Calu3 (cell line): ENCODE results near the gene FAM114A1. TPM values are rescaled to one million over a fixed set of nuclear protein-coding genes. Genes with fewer than 3 reads are reported as not detected.
"Not testable (repeated sequence)": the region's sequence is repeated elsewhere in the genome, so short reads cannot be mapped to it uniquely, and the experiment has no call there.

Experiments
- BruUV-seq: library from RNA; stranded (reverse); fragments of 400-500 nt; replicated peaks from 2 replicates; lab custom pipeline; 2021; lab: Mats Ljungman, UMichigan
- CTCF ChIA-PET: fragments of 300-600 bp; sonication (Branson Sonifier 250); formaldehyde crosslinking; loops from one replicate; lab custom pipeline; 2022; ENCODE audit warnings: antibody characterized with exemption; lab: Charles Lee
- DNase-seq: peaks from one replicate; pipeline ENCODE4 v3.0.0; 2022
- H3K27ac Mint-ChIP-seq: one replicate; pipeline ENCODE4 v1.8.0; 2022; ENCODE audit warnings: mixed read lengths; ENCODE audit not compliant: unreplicated experiment
- H3K27me3 Mint-ChIP-seq: one replicate; pipeline ENCODE4 v1.8.0; 2022; ENCODE audit warnings: mixed read lengths; ENCODE audit not compliant: unreplicated experiment
- H3K36me3 Mint-ChIP-seq: one replicate; pipeline ENCODE4 v1.8.0; 2022; ENCODE audit warnings: mild to moderate bottlenecking, moderate library complexity, mixed read lengths; ENCODE audit not compliant: insufficient read depth, unreplicated experiment
- H3K4me1 Mint-ChIP-seq: one replicate; pipeline ENCODE4 v1.8.0; 2022; ENCODE audit warnings: mild to moderate bottlenecking, low read depth, mixed read lengths; ENCODE audit not compliant: unreplicated experiment
- H3K4me3 Mint-ChIP-seq: one replicate; pipeline ENCODE4 v1.8.0; 2022; ENCODE audit warnings: mild to moderate bottlenecking, low read depth, moderate library complexity, mixed read lengths; ENCODE audit not compliant: unreplicated experiment
- H3K9me3 Mint-ChIP-seq: one replicate; pipeline ENCODE4 v1.8.0; 2022; ENCODE audit warnings: low read depth, mixed read lengths; ENCODE audit not compliant: unreplicated experiment
- CTCF ChIP-seq: fragments of 200-600 bp; IDR thresholded peaks from one replicate; pipeline ENCODE4 v1.8.0; 2022; ENCODE audit warnings: antibody characterized with exemption; ENCODE audit not compliant: unreplicated experiment
- intact Hi-C: fragments of 100-400 bp; cut with micrococcal nuclease; formaldehyde crosslinking; loops from one replicate; pipeline ENCODE4 v1.10.0; 2022; ENCODE audit not compliant: unreplicated experiment
- total RNA-seq: library from RNA; stranded (reverse); gene quantifications from 2 replicates; pipeline ENCODE4 v1.2.3, GENCODE V29; 2022

Gene FAM114A1
- total RNA-seq, 1 experiment from 2014 or later = 22.1 TPM

GRCh38 chr4:38907696-38908270 lies 40.2 kb downstream of the FAM114A1 start:
- no peak for TF ChIP-seq CTCF
- peaks cover 5% of the 10 kb centered on the region for H3K36me3 Mint-ChIP-seq
- no peak for DNase-seq
- no peaks in the 10 kb centered on the region for H3K9me3 Mint-ChIP-seq
- no peak overlapping the region for H3K4me3 Mint-ChIP-seq
- intact Hi-C loops = no loop called here
- H3K27ac Mint-ChIP-seq = no peak overlapping the region
- CTCF ChIA-PET = no interaction called here
- BruUV-seq = no TSS peak
- H3K4me1 Mint-ChIP-seq = peaks cover 12% of the 10 kb centered on the region
- no peaks in the 10 kb centered on the region for H3K27me3 Mint-ChIP-seq

- no peak for TF ChIP-seq CTCF
- Mint-ChIP-seq H3K36me3 (peaks cover 5% of the 10 kb centered on the region), H3K27ac (no peak overlapping the region), H3K4me1 (peaks cover 11% of the 10 kb centered on the region), H3K4me3 (no peak overlapping the region), H3K27me3 (no peaks in the 10 kb centered on the region), H3K9me3 (no peaks in the 10 kb centered on the region)
- BruUV-seq = no TSS peak
- CTCF ChIA-PET = no interaction called here
- no peak for DNase-seq
- intact Hi-C loops = no loop called here
Observed at GRCh38 chr4:38909015-38909414, 41.4 kb downstream of the FAM114A1 start.

- intact Hi-C loops = no loop called here
- H3K9me3 Mint-ChIP-seq = no peaks in the 10 kb centered on the region
- no peak overlapping the region for H3K4me3 Mint-ChIP-seq
- no peaks in the 10 kb centered on the region for H3K4me1 Mint-ChIP-seq
- H3K27me3 Mint-ChIP-seq = no peaks in the 10 kb centered on the region
- CTCF ChIA-PET = no interaction called here
- no TSS peak for BruUV-seq
- H3K36me3 Mint-ChIP-seq = peaks cover 5% of the 10 kb centered on the region
- DNase-seq = no peak
- H3K27ac Mint-ChIP-seq = no peak overlapping the region
- TF ChIP-seq CTCF = no peak
Observed at GRCh38 chr4:38911257-38911656, 43.7 kb downstream of the FAM114A1 start.

GRCh38 chr4:38914854-38915253 lies 47.2 kb downstream of the FAM114A1 start:
- no TSS peak for BruUV-seq
- Mint-ChIP-seq H3K4me1 (no peaks in the 10 kb centered on the region), H3K27me3 (no peaks in the 10 kb centered on the region), H3K4me3 (no peak overlapping the region), H3K9me3 (no peaks in the 10 kb centered on the region), H3K36me3 (no peaks in the 10 kb centered on the region), H3K27ac (no peak overlapping the region)
- intact Hi-C loops = no loop called here
- TF ChIP-seq CTCF = no peak
- CTCF ChIA-PET = no interaction called here
- no peak for DNase-seq

GRCh38 chr4:38916267-38916666 lies 48.7 kb downstream of the FAM114A1 start:
- intact Hi-C loops, H3K9me3 Mint-ChIP-seq, H3K27ac Mint-ChIP-seq, H3K4me3 Mint-ChIP-seq, H3K4me1 Mint-ChIP-seq, H3K36me3 Mint-ChIP-seq, H3K27me3 Mint-ChIP-seq, BruUV-seq, DNase-seq: not testable (repeated sequence)
- CTCF ChIA-PET = interaction anchor here (0.6 to 0.7 kb wide), 2 partner anchors 102 to 169 kb away, joined by 3 to 4 read pairs; no protein-coding TSS in a partner anchor
